H9 (cell line): Measurements from ENCODE around the gene NEDD4L. TPM values are rescaled to one million over a fixed set of nuclear protein-coding genes. Genes with fewer than 3 reads are reported as not detected.

Experiments
- DNase-seq: peaks from one replicate; pipeline ENCODE4 v3.0.0-alpha.2; 2017
- H2AFZ ChIP-seq: one replicate; pipeline ENCODE4 v1.6.1; 2013; ENCODE audit warnings: mild to moderate bottlenecking, low read length, control low read depth, moderate library complexity
- H2AK5ac ChIP-seq: 2 replicates; pipeline ENCODE4 v1.6.1; 2013; ENCODE audit warnings: low read length, control low read depth, mixed read lengths; ENCODE audit not compliant: insufficient read length
- H2BK120ac ChIP-seq: one replicate; pipeline ENCODE4 v1.6.1; 2013; ENCODE audit warnings: low read depth, mild to moderate bottlenecking, low read length, control low read depth, inconsistent platforms; ENCODE audit not compliant: poor library complexity, severe bottlenecking
- H2BK12ac ChIP-seq: 2 replicates; pipeline ENCODE4 v1.6.1; 2013; ENCODE audit warnings: low read length, control low read depth, mixed read lengths, low read depth; ENCODE audit not compliant: insufficient read length
- H2BK15ac ChIP-seq: 2 replicates; pipeline ENCODE4 v1.6.1; 2013; ENCODE audit warnings: low read depth, low read length, control low read depth
- H2BK20ac ChIP-seq: one replicate; pipeline ENCODE4 v1.6.1; 2013; ENCODE audit warnings: low read depth, mild to moderate bottlenecking, low read length, control low read depth, inconsistent platforms; ENCODE audit not compliant: poor library complexity, severe bottlenecking
- H2BK5ac ChIP-seq: 2 replicates; pipeline ENCODE4 v1.6.1; 2013; ENCODE audit warnings: low read length, control low read depth, mixed read lengths; ENCODE audit not compliant: insufficient read length
- H3K14ac ChIP-seq: 2 replicates; pipeline ENCODE4 v1.6.1; 2013; ENCODE audit warnings: low read length, control low read depth; ENCODE audit not compliant: insufficient read depth
- H3K18ac ChIP-seq: 2 replicates; pipeline ENCODE4 v1.6.1; 2013; ENCODE audit warnings: low read depth, mild to moderate bottlenecking, mixed read lengths, low read length, control low read depth; ENCODE audit not compliant: insufficient read length
- H3K23ac ChIP-seq: 2 replicates; pipeline ENCODE4 v1.6.1; 2013; ENCODE audit warnings: low read length, control low read depth, mixed read lengths, low read depth; ENCODE audit not compliant: insufficient read length
- H3K23me2 ChIP-seq: 2 replicates; pipeline ENCODE4 v1.6.1; 2013; ENCODE audit warnings: low read depth, mild to moderate bottlenecking, mixed read lengths, low read length, control low read depth; ENCODE audit not compliant: insufficient read length, poor library complexity, severe bottlenecking
- H3K27ac ChIP-seq: 2 replicates; pipeline ENCODE4 v1.5.1; 2013; ENCODE audit warnings: low read length, control low read depth, mixed read lengths, low read depth; ENCODE audit not compliant: insufficient read length
- H3K27me3 ChIP-seq: 2 replicates; pipeline ENCODE4 v1.6.1; 2013; ENCODE audit warnings: low read length, control low read depth, inconsistent platforms; ENCODE audit not compliant: insufficient read depth
- H3K4ac ChIP-seq: 2 replicates; pipeline ENCODE4 v1.6.1; 2013; ENCODE audit warnings: low read depth, mild to moderate bottlenecking, control low read depth, inconsistent platforms, low read length, moderate library complexity
- H3K4me1 ChIP-seq: 2 replicates; pipeline ENCODE4 v1.6.1; 2013; ENCODE audit warnings: low read length, control low read depth, inconsistent platforms; ENCODE audit not compliant: insufficient read depth
- H3K4me2 ChIP-seq: 2 replicates; pipeline ENCODE4 v1.6.1; 2013; ENCODE audit warnings: low read length, control low read depth, mixed read lengths; ENCODE audit not compliant: insufficient read length, insufficient read depth
- H3K56ac ChIP-seq: 2 replicates; pipeline ENCODE4 v1.6.1; 2013; ENCODE audit warnings: low read depth, mild to moderate bottlenecking, mixed read lengths, low read length, control low read depth; ENCODE audit not compliant: insufficient read length
- H3K79me1 ChIP-seq: 2 replicates; pipeline ENCODE4 v1.6.1; 2013; ENCODE audit warnings: low read depth, mild to moderate bottlenecking, moderate library complexity, low read length, control low read depth, inconsistent platforms; ENCODE audit not compliant: insufficient read depth, poor library complexity, severe bottlenecking
- H3K79me2 ChIP-seq: 2 replicates; pipeline ENCODE4 v1.6.1; 2013; ENCODE audit warnings: low read length, control low read depth, inconsistent platforms; ENCODE audit not compliant: insufficient read depth
- H3K9ac ChIP-seq: 2 replicates; pipeline ENCODE4 v1.6.1; 2013; ENCODE audit warnings: low read length, control low read depth, mixed read lengths; ENCODE audit not compliant: insufficient read length; ENCODE audit errors: extremely low read depth
- H3K9me3 ChIP-seq: one replicate; pipeline ENCODE4 v1.6.1; 2013; ENCODE audit warnings: low read depth, low read length, inconsistent platforms; ENCODE audit not compliant: control insufficient read depth
- H3T11ph ChIP-seq: one replicate; pipeline ENCODE4 v1.6.1; 2013; ENCODE audit warnings: mild to moderate bottlenecking, low read length, control low read depth, inconsistent platforms
- H4K20me1 ChIP-seq: one replicate; pipeline ENCODE4 v1.6.1; 2013; ENCODE audit not compliant: control insufficient read depth, insufficient read length, insufficient read depth
- H4K5ac ChIP-seq: 2 replicates; pipeline ENCODE4 v1.6.1; 2013; ENCODE audit warnings: low read depth, mild to moderate bottlenecking, mixed read lengths, low read length, control low read depth; ENCODE audit not compliant: insufficient read length
- H4K8ac ChIP-seq: replicated peaks from 2 replicates; pipeline ENCODE4 v1.6.1; 2013; ENCODE audit warnings: low read length, control low read depth, mixed read lengths, low read depth; ENCODE audit not compliant: insufficient read length
- H4K91ac ChIP-seq: 2 replicates; pipeline ENCODE4 v1.6.1; 2013; ENCODE audit warnings: low read depth, mild to moderate bottlenecking, moderate library complexity, mixed read lengths, low read length, control low read depth; ENCODE audit not compliant: insufficient read length
- H3K27ac Mint-ChIP-seq, 3 experiments: 2 replicates in 2 of 3; 3 replicates in 1 of 3; pipeline ENCODE4 v1.8.0; 2020 to 2021; ENCODE audit warnings: mixed read lengths in 3 of 3, mild to moderate bottlenecking in 1 of 3, moderate library complexity in 1 of 3
- H3K27me3 Mint-ChIP-seq: 2 replicates; pipeline ENCODE4 v1.8.0; 2021; ENCODE audit warnings: low read depth, mild to moderate bottlenecking, moderate library complexity, mixed read lengths
- H3K36me3 Mint-ChIP-seq, 3 experiments: 2 replicates in 2 of 3; 3 replicates in 1 of 3; pipeline ENCODE4 v1.8.0; 2020 to 2021; ENCODE audit warnings: low read depth in 3 of 3, mixed read lengths in 3 of 3; ENCODE audit not compliant: insufficient read depth in 1 of 3
- H3K4me1 Mint-ChIP-seq, 2 experiments: 2 replicates each; pipeline ENCODE4 v1.8.0; 2020; ENCODE audit warnings: mixed read lengths in 2 of 2
- H3K4me3 Mint-ChIP-seq, 2 experiments: 2 replicates in 1 of 2; 3 replicates in 1 of 2; pipeline ENCODE4 v1.8.0; 2020 to 2021; ENCODE audit warnings: mild to moderate bottlenecking in 2 of 2, mixed read lengths in 2 of 2, moderate library complexity in 1 of 2
- H3K9me3 Mint-ChIP-seq, 2 experiments: 2 replicates in 1 of 2; 3 replicates in 1 of 2; pipeline ENCODE4 v1.8.0; 2020; ENCODE audit warnings: mild to moderate bottlenecking in 2 of 2, mixed read lengths in 2 of 2, moderate library complexity in 1 of 2
- CTCF ChIP-seq: fragments of 200-600 bp; sonication (generic); conservative IDR thresholded peaks from 3 replicates; pipeline ENCODE4 v1.8.0; 2021; ENCODE audit warnings: antibody characterized with exemption, mild to moderate bottlenecking
- WGBS: extraction: QIAGEN DNeasy Blood & Tissue Kit; methylation state at CpG from one replicate; pipeline ENCODE4 v1.1.7; 2013; ENCODE audit warnings: missing lambda C conversion rate, low lambda C conversion rate, mixed read lengths; ENCODE audit not compliant: insufficient read length; ENCODE audit errors: extremely low coverage; 5-methylcytosine and 5-hydroxymethylcytosine counted together
- total RNA-seq: library from RNA; stranded (reverse); gene quantifications from 2 replicates; pipeline ENCODE4 v1.2.1, GENCODE V29; 2021

Gene NEDD4L
- total RNA-seq, 1 experiment from 2014 or later: 76.3 TPM

- Histone ChIP-seq H3K79me2 (no peaks in the 10 kb centered on the region), H3K23ac (no peak overlapping the region), H3K56ac (no peak overlapping the region), H3K14ac (no peak overlapping the region), H3K27me3 (no peaks in the 10 kb centered on the region), H2BK12ac (no peak overlapping the region), H2AK5ac (no peak overlapping the region), H2BK15ac (no peak overlapping the region), H3K79me1 (peaks cover 3% of the 10 kb centered on the region), H3K9ac (no peak overlapping the region), H4K5ac (no peak overlapping the region), H2BK20ac (no peak overlapping the region), H2BK5ac (no peak overlapping the region), H3K18ac (no peak overlapping the region), H2AFZ (no peak overlapping the region), H3K23me2 (no peaks in the 10 kb centered on the region), H3K27ac (no peak overlapping the region), H4K91ac (no peak overlapping the region), H4K20me1 (no peaks in the 10 kb centered on the region), H3K4me1 (no peaks in the 10 kb centered on the region), H4K8ac (no peak overlapping the region), H3K4ac (no peak overlapping the region), H3K9me3 (no peaks in the 10 kb centered on the region), H3K4me2 (no peak overlapping the region), H3T11ph (no peak overlapping the region), H2BK120ac (no peak overlapping the region)
- no peaks in the 10 kb centered on the region for H3K9me3 Mint-ChIP-seq
- no peak for DNase-seq
- no peaks in the 10 kb centered on the region for H3K27me3 Mint-ChIP-seq
- H3K4me1 Mint-ChIP-seq: peaks cover 26 to 30% of the 10 kb centered on the region in 2 experiments
- H3K27ac Mint-ChIP-seq: peak overlapping the region in 2 of 3 experiments; percentile 24 to 26; a peak in 4 of 7 replicates
- no CpG with 5 or more reads among the region's 8 CpGs for WGBS
- H3K4me3 Mint-ChIP-seq: no peak overlapping the region
- TF ChIP-seq CTCF: no peak
- peaks cover 18 to 67% (median 54%) of the 10 kb centered on the region in 3 experiments for H3K36me3 Mint-ChIP-seq
Measured at GRCh38 chr18:58375051-58375450, 331.0 kb downstream of the NEDD4L start.
